LNCAP (cell line): ENCODE data around the gene FGF11.

Experiments used
- TF ChIP-seq, protein P1 (sequence below): fragments of 450-650 bp; IDR thresholded peaks from 2 replicates; pipeline ENCODE4 v1.5.1; 2017; ENCODE audit warnings: mild to moderate bottlenecking

The FGF11 gene

DNA sequence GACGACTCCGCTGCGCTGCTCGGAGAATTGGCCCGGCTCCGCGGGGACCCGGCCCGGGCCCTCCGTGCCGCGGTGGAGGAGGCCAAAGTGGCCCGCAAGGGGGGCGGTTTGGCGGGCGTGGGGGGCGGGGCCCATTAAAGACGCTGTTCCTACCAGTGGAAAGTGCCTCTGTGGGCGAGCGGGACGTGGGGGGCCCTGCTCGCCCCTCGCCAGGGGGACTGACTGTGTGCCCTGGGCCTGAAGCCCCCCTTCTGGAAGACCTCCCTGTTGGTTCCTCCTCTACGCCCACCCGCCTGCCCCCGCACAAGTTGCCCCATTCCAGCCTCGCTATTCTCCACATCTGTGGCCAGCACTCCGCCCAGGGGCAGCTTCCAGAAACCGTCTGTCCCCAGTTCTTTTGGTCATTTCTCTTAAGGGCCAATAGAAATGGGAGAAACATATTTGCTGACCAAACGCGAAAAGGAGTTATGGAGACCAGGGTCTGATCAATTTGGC, 1.9 kb upstream of the FGF11 start:
- TF ChIP-seq, protein P1, sequence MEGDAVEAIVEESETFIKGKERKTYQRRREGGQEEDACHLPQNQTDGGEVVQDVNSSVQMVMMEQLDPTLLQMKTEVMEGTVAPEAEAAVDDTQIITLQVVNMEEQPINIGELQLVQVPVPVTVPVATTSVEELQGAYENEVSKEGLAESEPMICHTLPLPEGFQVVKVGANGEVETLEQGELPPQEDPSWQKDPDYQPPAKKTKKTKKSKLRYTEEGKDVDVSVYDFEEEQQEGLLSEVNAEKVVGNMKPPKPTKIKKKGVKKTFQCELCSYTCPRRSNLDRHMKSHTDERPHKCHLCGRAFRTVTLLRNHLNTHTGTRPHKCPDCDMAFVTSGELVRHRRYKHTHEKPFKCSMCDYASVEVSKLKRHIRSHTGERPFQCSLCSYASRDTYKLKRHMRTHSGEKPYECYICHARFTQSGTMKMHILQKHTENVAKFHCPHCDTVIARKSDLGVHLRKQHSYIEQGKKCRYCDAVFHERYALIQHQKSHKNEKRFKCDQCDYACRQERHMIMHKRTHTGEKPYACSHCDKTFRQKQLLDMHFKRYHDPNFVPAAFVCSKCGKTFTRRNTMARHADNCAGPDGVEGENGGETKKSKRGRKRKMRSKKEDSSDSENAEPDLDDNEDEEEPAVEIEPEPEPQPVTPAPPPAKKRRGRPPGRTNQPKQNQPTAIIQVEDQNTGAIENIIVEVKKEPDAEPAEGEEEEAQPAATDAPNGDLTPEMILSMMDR, result no peak

DNA sequence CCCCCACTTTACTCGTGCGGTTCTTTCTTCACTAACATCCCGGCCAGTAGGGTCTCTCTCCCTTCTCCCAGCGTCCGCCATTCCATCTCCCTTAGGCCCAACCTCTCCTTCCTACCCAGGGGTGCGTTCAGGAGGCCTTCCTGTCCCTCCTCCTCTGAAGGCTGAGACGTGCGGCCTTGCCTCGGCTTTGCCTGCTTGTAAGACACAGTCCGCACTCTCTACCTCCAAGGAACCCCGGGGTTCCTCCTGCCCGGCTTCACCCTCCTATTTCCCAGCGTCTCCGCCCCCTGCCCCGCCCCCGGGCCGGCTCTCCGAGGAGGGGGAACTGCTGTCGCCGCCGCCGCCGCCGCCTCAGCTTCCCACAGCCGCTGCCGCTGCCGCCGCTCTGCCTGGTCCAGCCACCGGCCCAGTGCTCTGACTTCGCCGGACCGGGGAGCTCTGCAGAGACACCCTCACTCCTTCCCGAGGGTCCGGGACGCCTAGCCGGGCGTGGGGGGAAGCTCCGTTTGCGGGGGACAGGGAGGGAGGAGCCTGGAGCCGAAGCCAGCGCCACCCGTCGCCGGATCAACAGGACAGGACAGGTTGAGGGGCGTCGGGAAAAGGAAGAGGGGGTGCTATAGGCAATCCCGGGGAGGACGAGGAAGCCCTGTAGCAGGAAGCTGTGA, 1.2 kb upstream of the FGF11 start:
- TF ChIP-seq, protein P1, result no peak

DNA sequence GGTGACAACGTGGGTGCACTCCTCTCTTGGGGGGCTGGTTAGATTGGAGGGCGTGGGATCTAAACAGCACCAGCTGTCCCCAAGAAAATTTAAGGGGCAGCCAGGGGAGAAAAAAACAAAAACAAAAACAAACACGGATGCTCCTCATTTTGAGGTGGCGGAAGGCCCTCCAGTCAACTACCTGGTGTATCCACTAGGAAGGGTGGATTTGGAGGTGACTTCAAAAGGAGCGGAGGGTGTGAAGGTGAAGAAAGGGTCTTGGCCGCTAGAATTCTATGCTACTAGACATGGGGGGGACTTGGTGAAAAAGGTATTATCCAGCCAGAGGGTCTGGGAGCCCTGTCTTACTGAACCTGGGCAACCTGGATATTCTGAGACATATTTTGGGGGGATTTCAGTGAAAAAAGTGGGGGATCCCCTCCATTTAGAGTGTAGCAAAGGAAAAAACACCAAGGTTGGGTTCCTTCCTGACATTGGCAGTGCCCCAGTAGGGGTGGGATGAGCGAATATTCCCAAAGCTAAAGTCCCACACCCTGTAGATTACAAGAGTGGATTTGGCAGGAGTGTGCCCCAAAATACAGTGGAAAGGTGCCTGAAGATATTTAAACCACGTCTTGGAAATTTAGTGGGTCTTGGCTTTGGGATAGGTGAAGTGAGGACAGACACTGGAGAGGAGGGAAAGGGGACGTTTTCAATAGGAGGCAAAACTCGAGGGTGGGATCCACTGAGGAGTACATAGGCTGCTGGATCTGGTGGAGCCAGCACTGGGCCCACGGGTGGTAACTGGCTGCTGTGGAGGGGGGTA, 454 bp upstream of the FGF11 start:
- TF ChIP-seq, protein P1, result no peak

DNA sequence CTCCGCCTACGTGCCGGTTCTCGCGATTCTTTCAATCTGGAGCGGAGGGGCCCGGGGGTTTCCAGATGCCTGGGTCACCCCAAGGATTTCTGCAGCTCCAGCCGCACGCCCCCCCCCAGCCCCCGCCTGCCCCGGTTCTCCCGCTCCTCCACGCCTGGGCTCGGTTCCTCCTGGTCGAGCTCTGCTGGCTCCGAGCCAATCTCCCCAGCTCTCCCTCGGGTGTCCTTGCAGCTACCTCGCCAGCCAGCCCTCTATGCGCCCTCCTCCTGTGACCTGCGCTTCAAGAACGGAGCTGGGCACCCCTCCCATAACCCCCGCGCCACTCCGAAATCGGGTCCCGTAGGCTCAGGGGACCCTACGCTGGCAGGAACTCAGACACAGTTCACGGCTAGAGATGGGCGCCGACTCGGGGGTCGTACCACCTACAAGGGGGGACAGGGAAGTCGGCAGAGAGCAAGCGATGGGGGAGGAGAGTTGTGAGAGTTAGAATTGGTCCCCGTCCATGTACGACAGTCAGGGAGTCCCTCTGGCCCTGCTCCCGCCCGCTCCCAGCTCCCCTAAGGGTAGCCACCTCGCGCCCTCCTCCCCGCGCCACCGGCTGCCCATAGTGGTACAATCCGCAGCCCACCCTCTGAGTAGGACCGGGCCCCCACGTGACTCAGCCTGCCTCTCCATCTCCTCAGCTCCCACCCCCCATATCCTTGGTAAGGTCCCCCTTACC, 961 bp downstream of the FGF11 start:
- TF ChIP-seq, protein P1, result no peak

DNA sequence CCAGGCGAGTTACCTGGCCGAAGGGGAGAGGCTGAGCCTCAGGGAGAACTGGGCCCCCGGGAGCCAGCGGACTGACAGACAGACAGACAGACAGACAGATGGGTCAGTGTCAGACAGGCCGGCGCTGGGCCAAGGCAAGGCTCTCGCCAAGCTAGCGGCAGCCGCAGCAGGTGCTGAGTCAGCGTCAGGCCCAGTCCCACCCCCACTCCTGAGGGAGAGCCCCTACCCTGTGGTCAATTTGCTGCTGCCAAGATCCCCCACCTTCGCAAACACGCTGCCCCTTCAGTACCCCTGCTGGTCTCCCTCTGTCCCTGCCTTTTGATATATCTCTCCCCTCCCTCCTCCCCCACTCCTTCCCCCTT, 1.5 kb downstream of the FGF11 start:
- TF ChIP-seq, protein P1, result no peak

DNA sequence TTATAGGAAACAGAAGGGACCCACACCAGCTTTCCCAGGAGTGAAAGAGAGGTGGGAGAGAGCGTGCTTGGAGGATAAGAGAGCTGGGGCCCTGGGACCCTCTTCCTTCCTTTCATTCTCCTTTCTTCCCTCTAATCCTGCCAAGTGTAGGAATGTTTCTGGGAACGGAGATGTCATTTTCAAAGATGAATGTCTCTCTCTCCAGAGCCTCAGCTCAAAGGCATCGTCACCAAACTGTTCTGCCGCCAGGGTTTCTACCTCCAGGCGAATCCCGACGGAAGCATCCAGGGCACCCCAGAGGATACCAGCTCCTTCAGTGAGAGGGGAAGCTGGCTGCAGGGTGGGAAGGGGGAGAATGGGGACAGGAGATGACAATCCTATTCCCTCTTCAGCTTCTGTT, 2.0 kb downstream of the FGF11 start:
- TF ChIP-seq, protein P1, result no peak

DNA sequence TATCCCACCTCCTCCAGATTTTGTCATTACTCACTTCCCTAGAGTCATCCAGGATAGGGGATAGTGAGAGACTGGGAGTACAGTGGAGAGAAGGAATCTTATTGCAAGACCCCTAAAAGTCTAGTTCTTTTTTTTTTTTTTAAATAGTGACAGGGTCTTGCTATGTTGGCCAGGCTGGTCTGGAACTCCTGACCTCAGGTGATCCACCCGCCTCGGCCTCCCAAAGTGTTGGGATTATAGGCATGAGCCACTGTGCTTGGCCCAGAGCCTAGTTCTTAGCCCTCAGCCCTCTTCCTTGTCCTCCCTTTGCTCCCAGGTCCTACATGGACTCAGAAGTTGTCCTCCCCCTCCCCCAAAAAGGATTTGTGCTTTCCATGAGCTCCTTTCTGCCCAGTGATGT, 2.8 kb downstream of the FGF11 start:
- TF ChIP-seq, protein P1, result no peak
